ENCODE results near the gene CELSR2. TPM values are rescaled to one million over a fixed set of nuclear protein-coding genes. Genes with fewer than 3 reads are reported as not detected.

Gene CELSR2
- total RNA-seq, 2 donors from 2014 or later: 7.3 to 7.5 TPM

DNA sequence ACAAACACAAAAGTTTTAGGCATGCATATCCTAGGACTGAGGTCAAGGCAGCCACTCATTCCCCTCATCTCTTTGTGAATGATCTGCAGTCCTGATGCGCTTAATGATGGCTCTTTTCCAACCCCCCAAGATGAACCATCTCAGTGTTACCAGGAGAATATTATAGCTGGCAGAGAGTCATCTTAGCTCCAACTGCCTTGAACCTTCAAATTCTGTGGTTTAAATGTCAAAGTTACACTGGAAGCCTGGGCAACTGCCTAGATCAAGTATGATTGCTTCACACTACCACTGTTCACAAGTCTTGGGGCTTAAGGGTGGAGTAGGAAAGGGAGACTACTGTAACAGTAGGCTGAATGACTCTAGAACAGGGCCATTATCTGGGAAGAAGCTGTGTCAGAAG, 65.5 kb downstream of the CELSR2 start:
- Histone ChIP-seq H3K4me3 (no peak overlapping the region), H3K36me3 (replicated peaks in 1 of 2; ENCODE audit: insufficient read depth in 1 of 2, low read depth in 2 of 2) (peaks cover 0 to 14% of the 10 kb centered on the region in 2 donors), H3K4me1 (no peaks in the 10 kb centered on the region), H3K9me3 (no peaks in the 10 kb centered on the region), H3K27ac (no peak overlapping the region), H3K27me3 (no peaks in the 10 kb centered on the region)
- TF ChIP-seq, protein P1, sequence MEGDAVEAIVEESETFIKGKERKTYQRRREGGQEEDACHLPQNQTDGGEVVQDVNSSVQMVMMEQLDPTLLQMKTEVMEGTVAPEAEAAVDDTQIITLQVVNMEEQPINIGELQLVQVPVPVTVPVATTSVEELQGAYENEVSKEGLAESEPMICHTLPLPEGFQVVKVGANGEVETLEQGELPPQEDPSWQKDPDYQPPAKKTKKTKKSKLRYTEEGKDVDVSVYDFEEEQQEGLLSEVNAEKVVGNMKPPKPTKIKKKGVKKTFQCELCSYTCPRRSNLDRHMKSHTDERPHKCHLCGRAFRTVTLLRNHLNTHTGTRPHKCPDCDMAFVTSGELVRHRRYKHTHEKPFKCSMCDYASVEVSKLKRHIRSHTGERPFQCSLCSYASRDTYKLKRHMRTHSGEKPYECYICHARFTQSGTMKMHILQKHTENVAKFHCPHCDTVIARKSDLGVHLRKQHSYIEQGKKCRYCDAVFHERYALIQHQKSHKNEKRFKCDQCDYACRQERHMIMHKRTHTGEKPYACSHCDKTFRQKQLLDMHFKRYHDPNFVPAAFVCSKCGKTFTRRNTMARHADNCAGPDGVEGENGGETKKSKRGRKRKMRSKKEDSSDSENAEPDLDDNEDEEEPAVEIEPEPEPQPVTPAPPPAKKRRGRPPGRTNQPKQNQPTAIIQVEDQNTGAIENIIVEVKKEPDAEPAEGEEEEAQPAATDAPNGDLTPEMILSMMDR (IDR thresholded peaks at IDR 0.05): no peak
- TF ChIP-seq POLR2A (IDR thresholded peaks at IDR 0.05): no peak
- DNase-seq (no peak), ATAC-seq (no peak)
- intact Hi-C loops (cut with DNase I): no loop called here
- 88 to 95% methylated on average over 1 of the region's 1 CpG for WGBS, 2 donors

DNA sequence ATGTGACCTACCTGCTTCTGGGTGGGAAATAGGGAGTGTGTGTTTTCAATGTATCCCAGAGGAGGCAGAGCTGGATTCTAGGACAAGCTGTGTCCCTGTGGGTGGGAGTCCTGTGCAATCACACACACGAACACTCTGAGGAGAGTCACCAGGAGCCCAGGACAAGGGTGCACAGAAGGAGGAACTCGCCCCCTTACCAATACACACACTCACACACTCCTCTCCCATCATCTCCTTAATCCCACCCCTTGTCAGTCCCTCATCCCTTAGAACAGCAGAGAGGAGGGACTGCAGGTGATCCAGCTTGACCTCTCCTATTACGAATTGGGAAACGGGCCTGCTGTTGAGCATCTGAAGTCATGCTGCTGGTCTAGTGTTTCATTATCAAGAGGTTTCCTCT, 65.9 kb downstream of the CELSR2 start:
- Histone ChIP-seq H3K4me1 (no peaks in the 10 kb centered on the region), H3K27me3 (no peaks in the 10 kb centered on the region), H3K36me3 (replicated peaks in 1 of 2; ENCODE audit: insufficient read depth in 1 of 2, low read depth in 2 of 2) (peaks cover 0 to 14% of the 10 kb centered on the region in 2 donors), H3K4me3 (no peak overlapping the region), H3K9me3 (no peaks in the 10 kb centered on the region), H3K27ac (no peak overlapping the region)
- intact Hi-C loops (cut with DNase I): no loop called here
- no peak for DNase-seq
- no peak for ATAC-seq
- WGBS, 2 donors: 86 to 93% methylated on average over 4 of the region's 4 CpGs
- TF ChIP-seq POLR2A (IDR thresholded peaks at IDR 0.05): no peak
- TF ChIP-seq, protein P1 (IDR thresholded peaks at IDR 0.05): no peak

DNA sequence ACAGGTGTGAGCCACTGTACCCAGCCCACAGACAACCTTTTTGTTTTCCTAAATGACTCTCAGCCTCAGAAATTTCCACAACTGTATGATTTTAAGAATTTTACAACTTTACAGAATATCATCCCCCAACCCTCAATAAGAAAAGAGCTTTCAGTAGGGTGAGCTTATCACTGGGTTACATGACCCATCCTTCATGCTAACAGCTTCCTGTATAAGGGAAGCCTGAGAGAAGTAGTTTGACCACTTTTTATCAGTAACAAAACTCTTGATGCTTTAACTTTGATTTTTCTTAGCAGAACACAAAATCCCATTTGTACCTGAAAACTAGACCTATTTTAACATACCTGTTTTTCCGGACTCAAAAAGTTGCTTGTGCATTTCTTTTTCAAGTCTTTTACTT, 67.2 kb downstream of the CELSR2 start:
- TF ChIP-seq POLR2A (IDR thresholded peaks at IDR 0.05): no peak
- TF ChIP-seq, protein P1 (IDR thresholded peaks at IDR 0.05): no peak
- H3K4me1 ChIP-seq: no peaks in the 10 kb centered on the region
- ATAC-seq: no peak
- H3K27ac ChIP-seq: no peak overlapping the region
- no peaks in the 10 kb centered on the region for H3K27me3 ChIP-seq
- no peaks in the 10 kb centered on the region for H3K9me3 ChIP-seq
- peaks cover 0 to 22% of the 10 kb centered on the region in 2 donors for H3K36me3 ChIP-seq (replicated peaks in 1 of 2; ENCODE audit: insufficient read depth in 1 of 2, low read depth in 2 of 2)
- intact Hi-C loops (cut with DNase I): no loop called here
- WGBS, 2 donors: 92 to 97% methylated on average over 1 of the region's 1 CpG
- H3K4me3 ChIP-seq: no peak overlapping the region
- DNase-seq: no peak

DNA sequence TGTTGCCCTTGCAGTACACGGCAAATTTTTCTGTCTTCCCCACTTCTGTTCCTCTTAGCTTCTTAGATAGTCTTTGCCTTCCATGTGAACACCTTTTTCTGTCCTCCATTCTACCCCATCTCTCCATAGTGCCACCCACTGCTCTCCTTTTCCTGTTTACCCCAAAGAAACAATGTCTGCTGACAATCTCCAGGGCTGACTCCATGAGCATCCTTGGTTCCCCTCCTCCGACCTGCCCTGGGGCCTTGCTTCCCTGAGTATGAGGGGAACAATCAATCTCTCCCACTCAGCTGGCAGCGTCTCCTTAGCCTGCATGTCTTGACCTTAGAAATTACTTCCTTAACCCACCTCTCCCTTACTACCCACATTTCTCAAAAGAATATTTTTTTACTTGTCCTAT, 69.8 kb downstream of the CELSR2 start:
- peaks cover 0 to 30% of the 10 kb centered on the region in 2 donors for H3K36me3 ChIP-seq (replicated peaks in 1 of 2; ENCODE audit: insufficient read depth in 1 of 2, low read depth in 2 of 2)

DNA sequence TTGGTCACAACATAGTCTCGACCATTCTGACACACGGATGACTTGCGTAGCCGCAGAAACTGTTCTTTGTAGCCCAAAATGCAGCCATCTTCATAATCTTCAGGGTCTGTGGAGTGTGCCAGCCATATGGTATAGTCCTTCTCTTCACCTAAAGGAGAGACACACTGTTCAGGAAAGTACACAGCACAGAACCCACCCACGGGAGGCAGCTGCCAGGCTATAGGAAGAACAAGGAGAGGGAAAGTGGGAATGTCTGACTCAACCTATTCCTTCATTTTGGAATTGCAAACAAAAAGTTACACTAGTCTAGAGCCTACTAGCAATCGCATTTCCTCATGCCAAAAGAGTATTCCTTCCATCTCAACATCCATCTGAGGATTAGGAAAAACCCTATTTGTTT, 73.6 kb downstream of the CELSR2 start:
- TF ChIP-seq, protein P1 (IDR thresholded peaks at IDR 0.05): no peak
- TF ChIP-seq POLR2A (IDR thresholded peaks at IDR 0.05): no peak
- H3K27ac ChIP-seq: no peak overlapping the region
- no peaks in the 10 kb centered on the region for H3K9me3 ChIP-seq
- no peak overlapping the region for H3K4me3 ChIP-seq
- H3K27me3 ChIP-seq: no peaks in the 10 kb centered on the region
- DNase-seq (no peak), ATAC-seq (no peak)
- H3K4me1 ChIP-seq: no peaks in the 10 kb centered on the region
- intact Hi-C loops (cut with DNase I): no loop called here
- H3K36me3 ChIP-seq (replicated peaks in 1 of 2; ENCODE audit: insufficient read depth in 1 of 2, low read depth in 2 of 2): peaks cover 0 to 28% of the 10 kb centered on the region in 2 donors
- WGBS, 2 donors: 98% methylated on average over 6 of the region's 6 CpGs

More for the DNA sequence above, 69.8 kb downstream of the CELSR2 start:
- TF ChIP-seq, protein P1 (IDR thresholded peaks at IDR 0.05): no peak
- TF ChIP-seq POLR2A (IDR thresholded peaks at IDR 0.05): no peak
- WGBS, 2 donors: 93% methylated on average over 3 of the region's 3 CpGs
- Histone ChIP-seq H3K4me1 (no peaks in the 10 kb centered on the region), H3K9me3 (no peaks in the 10 kb centered on the region), H3K27me3 (no peaks in the 10 kb centered on the region), H3K4me3 (no peak overlapping the region), H3K27ac (no peak overlapping the region)
- ATAC-seq (no peak), DNase-seq (no peak)
- intact Hi-C loops (cut with DNase I): no loop called here
